Stimulated activated CD4-positive, alpha-beta T cell treated with anti-CD3 and anti-CD28 coated beads, TNF-alpha, amount 100 ng/mL, for 1 hour (primary cell): Measurements from ENCODE around the gene CST7.
A peak's percentile ranks its signal among the peaks of the same experiment; 100 is the strongest.

Experiments
- DNase-seq, 3 donors: peaks; one replicate each; pipeline ENCODE4 v3.0.0-alpha.2; 2020; ENCODE audit warnings: low read depth in 3 of 3, low spot score in 1 of 3

Gene CST7

DNA sequence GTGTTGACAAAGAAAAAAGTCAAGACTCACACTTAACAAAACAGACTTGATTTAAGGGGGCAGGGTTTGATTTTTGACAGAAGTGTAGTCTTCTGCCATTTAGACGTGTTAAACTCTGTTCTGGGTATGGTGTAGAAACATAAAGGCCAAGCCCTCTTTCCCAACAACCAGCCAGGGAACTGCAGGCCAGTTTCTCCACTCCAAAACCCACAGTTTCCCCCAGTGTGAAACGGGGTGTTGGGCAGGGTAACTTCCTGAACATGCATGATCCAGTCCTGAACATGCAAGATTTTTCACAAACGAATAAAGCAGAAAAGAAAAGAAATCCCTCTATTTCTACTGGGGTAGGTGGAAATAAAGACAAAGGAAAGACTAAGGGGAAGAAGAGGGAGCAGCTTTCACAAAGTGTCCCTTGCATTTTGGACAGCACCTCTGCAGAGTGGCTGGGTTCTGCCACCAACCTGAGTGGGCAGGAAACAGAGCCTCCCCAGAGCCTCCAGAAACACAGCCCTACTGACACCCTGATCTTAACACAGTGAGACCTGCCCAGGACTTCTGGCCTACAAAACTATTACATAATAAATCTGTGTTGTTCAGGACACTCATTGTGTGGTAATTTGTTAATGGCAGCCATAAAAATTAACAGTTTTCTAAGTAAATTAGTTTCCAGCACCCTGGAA is 36.0 kb downstream of the CST7 start:
- DNase-seq = no peak

DNA sequence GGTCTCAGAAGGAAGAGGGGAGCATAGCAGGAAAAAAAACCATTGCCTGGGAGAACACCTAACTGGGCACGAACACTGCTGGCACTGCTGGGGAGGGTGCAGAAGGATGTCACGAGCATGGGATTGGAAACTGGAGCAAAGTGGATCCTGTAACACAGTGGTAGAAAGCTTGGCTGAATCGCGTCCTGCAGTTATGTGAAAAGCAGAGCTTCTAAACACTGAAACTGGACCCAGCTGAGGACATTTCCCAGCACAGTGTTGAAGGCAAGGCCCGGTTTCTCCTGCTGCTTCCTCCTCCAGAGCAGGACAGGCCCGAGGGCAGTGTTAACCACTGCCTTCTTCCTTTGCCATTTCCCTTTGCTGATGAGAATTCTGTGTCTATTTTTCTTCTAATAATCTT is 36.7 kb downstream of the CST7 start:
- no peak for DNase-seq

DNA sequence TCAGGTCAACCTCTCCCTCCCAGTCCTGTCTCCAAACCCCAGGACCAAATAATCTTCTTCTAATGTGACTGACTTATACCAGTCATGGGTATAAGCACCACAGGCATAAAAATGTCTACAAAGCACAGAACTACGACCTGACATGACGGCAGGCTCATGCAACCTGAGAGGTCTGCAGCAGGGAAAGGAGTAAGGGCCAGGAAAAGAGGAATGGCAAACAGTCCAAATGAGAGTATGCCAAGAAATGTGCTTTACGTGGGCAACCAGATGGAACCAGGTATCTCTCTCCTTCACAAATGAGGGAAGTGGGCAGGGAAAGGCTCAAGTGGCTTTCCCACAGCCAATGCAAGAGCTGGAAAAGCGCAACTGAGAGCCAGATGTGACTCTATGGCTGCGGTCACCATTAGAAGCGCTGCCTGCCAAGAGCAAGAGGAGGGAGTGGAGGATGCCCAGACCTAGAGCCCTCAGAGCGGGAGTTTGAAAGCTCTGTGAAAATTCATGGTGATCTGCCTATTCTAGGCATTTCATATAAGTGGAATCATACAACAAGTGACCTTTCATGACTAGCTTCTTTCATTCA is 37.5 kb downstream of the CST7 start:
- DNase-seq = no peak

DNA sequence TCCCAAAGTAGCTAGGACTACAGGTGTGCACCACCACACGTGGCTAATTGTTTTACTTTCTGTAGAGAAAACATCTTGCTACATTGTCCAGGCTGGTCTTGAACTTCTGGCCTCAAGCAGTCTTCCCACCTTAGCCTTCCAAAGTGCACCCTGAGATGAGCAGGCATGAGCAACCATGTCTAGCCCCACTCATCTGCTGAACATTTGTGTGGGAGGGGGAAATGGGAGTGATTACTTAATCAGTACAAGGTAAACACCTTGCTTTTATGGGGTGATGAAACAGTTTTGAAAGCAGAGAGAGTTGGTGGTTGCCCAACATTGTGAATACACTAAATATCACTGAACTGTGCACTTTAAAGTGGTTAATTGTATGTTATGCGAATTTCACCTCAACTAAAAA is 38.2 kb downstream of the CST7 start:
- DNase-seq = no peak

DNA sequence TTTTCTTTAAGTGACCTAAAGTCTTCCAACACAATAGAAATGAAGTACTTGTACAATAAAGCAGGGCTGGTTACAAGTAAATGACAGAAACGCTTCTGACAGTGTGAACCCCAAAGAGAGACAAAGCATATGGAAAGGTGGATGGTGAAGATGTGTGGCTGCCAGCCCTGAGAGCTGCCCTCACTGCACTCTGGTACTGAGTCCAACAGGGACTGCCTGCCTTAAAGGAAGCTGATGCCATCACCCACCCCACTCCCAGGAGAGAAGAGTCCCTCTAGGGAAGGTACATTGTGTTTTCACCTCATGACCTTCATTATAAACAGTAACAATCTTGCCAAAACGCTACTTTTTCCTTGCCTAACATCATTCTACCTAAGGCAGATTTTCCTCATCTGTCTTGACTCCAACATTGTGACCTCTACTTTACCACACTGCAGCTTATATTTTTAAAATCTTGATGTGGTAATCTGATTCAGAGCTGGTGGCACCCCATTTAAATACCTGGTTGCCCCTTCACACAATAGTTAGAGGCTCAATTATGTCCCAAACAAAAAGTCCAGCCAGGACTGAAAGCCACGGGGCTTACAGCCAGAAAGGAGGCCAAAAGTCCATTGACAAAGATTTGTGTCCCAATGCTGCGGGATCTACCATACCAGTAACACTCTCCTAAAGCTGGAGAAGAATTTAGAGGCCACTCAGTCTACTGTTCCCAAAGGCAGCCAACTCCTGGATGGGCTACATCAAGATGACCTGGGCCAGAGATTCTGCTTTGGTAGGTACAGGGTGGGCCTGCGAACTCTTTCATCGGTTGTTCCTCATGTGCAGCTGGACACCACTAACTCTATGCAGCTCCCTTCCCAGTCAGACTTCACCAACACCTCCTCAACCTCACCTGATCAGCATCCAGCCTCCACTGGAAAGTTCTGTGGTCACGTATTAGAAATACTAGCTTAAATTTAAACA is 39.1 kb downstream of the CST7 start:
- DNase-seq = no peak

DNA sequence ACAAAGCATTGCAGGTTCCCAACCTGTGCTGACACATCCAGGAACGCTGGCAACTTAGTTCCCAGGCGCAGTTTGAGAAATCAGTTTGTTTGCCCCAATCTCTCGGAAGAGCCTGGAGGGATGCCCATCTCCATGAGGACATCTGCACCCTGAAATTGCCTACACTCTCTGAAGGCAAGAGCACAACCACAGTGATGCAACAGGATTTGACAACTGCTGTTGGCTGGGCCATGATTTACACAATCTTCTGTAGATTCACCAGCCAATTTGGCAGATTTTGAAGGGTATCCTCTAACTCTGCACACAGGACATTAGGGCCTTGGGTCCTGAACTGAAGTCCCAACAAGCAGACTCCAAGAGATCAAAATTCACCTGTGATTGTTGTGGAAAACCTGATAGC is 40.1 kb downstream of the CST7 start:
- DNase-seq = no peak

DNA sequence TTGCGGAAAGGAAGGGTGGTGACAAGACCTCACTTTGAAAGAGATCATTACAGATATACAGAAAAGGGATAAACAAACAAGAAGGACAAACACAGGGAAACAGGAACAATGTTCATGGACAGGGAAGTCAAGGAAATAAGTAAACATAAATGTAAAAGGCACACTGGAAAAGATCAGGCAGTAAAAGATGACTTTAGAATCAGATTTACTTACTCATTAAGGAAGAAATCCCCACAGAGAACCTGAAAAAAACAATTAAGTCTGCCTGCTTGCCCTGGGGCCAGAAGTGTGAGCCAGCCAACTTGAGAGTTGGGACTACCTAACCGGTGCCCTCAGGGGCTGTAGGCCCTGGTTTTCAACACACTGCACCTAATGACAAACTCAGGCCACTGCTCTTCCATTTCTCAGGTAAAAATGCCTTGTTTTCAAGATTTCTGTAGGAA is 41.8 kb downstream of the CST7 start:
- DNase-seq = no peak

DNA sequence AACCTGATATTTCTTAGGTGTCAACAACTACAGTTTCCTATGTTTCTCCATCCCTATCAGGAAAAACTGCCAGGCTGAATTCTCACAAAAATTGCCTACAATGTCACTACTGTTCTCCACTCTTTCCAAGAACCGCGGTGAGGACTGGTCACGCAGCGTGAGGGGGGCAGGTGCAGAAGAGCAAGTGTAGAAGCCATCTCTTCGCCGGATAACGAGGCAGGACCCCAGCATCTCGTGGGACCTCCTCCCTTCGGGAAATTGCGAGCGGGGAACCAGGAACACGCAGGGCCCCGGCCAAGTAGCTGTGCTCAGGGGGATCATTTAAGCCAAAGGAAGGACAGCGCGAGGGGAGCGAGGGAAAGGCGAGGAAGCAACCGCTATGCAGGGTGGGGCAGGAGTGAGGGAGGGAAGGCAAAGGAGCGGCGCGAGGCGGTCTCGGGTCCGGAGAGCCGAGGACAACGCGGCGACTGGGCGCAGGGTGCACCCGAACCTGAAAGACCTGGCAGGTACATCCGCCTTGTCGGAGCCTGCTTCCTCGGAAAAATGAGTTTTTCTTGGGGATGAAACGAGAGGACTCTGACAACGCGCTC is 42.9 kb downstream of the CST7 start:
- peak in 1 of 3 donors; percentile 6 for DNase-seq

DNA sequence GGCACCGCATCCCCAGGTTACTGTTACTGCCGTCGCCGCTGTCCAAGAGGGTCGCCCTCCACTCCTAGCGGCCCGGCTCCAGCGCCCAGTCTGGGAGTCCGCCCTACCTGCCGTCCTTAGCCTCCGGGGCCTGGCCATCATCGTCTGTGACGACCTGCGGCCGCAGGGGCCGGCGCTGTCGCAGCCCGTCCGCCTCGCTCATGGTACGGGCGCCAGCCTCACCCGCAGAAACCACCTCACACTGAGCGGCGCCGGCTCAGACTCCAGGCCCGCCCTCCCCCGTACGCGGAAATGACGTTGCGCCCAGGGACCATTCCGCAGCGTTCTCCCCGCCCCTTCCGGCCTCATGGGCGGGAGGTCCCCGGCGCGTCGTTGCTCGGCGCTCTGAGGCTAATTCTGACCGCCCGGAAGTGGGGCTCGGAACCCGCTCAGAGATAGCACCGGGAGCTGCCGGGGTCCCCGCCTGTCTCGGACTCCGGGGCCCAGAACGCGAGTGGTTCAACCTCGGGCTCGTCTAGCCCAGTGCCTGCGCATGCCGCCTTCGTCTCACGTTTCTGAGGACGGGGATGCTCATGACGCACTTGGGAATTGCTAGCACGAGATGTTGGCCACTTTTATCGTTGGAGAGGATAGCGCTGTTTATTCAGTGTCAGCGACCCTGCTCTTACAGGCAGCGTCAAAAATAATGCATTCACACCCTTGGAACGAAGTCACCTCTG is 43.6 kb downstream of the CST7 start, which contains the start of gene APMAP:
APMAP (minus strand) TSS at position 265 of the 719 bp plus-strand sequence; CDS start at position 202, 63 bp downstream.
- DNase-seq = peak; percentile 83 to 94 (median 91)

DNA sequence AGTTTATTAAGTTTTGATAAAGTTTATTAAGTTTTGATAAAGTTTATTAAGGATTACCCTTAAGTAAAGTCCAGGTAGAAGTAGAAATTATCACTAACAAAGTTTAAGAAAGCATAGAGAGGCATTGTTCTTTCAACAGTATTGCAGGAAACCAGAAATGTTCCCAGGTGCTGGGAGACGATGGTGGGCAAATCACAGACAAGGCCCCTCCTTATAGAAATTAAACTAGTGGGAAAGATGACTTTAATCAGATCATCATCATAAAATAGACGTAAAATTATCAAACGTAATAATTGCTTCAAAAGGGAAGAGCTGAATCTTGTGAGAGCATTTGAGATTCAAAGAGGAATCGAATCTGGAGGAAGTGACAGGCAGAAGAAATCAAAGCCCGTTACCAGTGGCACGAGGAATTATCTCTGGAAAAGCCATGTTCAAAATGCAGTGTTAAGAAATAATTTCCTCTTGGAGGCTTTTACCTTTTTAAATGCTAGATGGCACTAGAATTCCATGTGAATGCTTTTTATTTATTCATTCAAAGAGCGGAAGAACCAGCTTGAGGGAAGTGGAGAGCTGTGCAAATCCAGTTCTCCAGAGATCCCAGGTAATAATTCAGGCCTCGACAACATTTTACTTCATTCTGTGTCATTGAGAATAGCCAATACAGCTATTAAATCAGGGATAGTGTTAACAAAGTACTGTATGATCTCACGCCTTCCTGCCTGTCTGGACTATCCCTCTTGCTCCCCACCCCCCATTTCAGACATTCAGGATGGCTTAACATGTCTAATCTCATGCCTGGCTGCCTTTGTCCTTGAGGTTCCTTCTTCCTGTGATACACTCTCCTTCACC is 44.5 kb downstream of the CST7 start:
- no peak for DNase-seq

DNA sequence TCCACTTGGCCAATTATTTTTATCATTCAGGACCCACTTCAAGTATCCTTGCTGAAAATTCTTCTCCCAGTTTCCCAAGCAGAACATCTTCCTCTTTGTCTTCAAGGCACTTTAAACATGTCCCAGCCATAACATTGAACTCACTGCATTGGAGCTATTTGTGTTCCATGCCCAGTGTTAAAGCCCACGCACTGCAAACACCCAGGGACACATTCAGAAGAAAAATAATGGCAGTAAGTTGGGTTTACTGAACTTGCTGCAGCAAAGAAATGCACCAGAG is 45.1 kb downstream of the CST7 start:
- no peak for DNase-seq

DNA sequence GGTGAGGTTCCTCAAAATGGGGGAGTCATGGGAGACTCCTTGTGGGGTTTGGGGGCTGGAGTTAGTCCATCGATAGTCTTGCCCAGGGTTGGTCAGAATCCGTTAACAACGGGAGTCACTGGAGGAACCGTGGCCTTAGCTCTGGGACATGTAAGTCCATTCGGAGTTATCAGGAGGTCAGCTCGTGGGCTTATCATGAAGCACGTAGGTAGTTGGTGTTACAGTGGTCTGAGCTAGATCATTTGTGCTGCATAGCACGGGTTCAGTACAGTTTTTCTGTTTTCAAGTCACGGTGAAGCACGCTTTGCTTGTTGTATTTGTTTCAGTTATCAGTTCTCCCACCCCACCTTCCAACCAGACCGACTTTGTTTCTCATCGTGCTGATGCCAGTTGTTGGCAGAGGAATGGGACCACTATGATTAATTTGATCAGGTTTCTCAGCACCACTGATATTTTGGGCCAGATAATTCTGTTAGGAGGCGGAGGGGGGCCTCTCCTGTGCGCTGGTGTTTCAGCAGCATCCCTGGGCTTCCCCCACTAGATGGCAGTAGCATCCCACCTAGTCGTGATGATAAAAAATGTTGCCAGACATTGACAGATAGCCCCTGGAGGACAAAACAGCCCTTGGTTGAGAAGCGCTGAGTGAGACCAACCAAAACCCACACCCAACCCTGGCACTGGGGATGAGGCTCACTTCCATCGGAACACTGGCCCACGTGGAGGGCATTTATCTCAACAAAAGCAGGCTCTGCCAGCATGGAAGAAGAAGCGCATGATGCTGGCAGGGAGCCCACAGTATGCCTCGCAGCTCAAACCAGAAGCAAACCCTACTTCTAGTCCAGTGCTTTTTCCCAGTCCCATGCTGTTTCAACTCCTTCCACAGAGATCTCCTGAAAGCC is 45.6 kb downstream of the CST7 start:
- peak; percentile 51 to 71 (median 68) for DNase-seq

DNA sequence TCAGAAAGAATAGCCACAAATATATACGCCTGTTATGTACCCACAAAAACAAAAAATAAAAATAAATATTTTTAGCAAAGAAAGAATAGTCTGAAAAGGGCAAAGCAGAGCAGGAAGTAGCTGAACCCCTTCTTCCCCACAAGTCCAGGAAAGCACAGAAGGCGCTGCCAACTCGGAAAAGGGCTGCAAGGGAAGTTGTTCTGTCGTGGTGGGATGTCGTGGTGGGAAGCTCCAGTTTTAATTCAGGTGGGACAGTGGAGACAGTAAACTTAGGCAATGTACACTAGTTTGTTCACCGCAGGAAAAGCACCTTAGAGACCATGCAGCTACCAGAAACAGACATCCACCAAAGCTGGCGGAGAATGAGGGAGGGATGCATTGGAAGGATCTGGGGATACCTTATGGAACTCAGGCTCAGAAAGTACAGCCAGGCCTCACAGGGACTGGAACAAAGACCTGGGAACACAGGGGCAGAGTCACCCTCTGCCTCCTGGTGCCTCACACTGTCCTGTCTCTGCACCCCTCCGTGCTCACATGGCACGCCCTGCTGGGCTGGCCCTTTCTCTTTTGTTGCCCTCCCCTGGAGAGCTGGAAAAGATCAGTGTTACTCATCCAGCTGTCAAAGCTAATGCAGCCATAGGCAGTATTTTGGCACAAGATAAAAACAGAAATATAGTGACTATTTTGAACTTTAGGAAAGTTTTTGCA is 46.8 kb downstream of the CST7 start:
- DNase-seq = no peak

DNA sequence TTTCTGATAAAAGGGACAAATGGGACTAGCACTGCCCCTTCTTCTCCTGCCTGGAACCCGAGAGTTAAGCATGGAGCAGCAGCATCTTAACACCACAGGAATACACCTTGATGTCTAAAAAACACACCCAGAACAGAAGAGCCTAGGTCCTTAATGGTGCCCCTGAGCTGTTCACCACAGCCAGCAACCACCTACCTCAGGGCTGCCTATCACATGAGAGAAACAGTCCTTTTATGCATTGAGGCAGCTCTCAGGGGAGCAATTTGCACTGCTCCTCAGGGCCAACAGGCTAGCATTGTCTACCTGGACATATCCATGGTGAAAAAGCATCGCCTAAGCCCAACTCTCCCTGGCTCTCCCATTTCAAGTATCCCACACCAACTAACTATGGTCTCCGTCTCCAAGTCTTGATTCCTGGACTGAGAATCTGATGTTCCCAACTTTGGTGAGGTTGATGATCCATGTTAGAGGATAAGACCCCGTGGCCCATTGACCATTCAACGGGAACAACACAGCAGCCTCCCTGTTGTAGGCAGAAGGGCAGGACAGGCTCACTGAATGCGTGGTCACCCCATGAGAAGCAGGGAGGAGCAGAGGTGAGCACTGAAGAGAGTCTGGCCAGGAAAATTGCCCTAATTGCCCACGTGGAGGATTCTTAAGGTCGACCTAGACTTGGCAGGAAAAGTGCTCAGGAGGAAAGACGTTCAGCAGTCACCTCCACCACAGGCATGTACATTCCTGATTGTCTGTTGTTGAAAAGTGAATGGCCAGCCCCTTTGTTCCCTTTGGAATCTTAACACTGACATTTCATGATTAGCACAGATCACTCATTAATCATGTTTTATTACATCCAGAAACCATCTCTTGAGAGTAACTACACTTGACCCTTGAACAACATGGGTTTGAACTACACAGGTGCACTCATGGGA is 47.6 kb downstream of the CST7 start:
- DNase-seq = no peak

DNA sequence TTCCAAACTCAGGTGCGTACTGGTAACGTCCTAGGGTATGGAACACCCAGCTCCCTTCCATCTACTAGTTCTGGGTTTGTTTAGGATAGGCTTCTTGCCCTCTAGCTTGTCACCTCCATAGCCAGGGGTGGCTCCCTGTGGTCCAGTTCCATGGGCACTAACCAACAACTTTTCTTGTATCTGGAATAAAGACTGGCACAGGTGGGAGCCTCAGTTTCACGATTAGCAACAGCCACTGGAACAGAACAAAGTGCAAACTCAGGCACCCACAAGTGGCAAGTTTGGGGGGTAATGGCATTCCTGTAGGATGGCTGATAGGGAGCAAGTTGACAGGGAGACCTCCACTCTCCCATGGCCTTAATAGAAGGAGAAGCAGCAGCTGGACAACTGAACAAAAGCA is 49.1 kb downstream of the CST7 start:
- DNase-seq = no peak

DNA sequence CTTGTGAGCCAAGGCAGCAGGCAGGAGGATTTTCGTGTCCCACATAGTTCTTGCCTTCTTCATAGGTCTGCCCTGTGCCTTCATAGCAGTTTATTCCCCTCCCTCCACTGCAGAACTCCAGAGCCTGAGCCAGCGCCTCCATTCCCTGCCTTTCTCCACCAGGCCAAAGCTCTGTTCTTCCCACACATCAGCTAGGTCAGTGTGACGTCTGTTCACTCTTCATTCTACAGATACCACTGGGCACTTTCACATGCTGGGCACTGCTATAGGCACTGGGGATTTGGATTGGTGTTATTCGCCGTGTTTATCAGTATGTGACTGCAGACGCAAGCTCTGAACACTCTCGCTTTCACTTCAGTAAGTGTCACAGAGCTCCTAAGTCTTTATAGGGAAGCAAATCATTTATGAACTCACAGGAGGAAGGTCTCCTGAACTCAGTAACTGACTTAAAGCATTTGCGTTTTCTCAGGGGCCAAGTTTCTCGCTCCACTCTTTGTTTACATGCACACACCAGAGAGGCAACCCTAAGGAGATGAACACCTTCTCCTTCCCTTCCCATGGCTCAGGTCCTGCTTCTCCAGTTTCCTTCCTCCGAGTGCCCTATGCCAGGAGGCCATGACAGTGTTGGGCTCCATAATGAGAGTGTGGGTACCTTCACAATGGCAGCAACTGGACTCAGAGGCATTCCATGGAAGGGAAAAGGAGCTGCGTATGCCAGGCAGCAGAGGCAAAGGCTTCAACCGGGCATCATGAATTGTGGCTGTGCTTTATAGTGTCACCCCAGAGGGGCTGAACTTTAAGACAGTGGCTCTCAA is 49.8 kb downstream of the CST7 start:
- DNase-seq = no peak

DNA sequence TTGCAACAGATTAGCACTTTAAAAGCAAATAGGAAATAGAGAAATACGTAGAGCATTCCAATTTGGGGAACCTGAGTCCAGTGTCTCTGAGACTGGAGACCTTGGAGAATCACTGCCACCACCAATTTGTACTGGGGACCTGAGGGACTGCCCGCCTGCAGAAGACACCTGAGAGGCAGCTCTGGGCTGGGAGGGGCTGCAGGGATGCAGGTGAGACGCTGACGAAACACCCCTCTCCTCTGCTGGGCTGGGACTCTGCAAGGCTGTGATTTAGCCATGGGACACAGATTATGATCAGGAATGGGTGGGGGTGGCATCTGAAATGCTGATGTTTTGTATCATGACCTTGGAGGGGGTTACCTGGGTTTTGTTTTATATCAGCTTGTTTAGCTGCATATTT is 50.5 kb downstream of the CST7 start:
- no peak for DNase-seq
